Stomach (tissue), 4 donors: ENCODE results near the gene ETV6.

Experiments
- CTCF ChIP-seq, 7 experiments: fragments of 450-650 bp in 4 of 7; fragments of 200-600 bp in 3 of 7; sonication (generic) in 3 of 7; IDR thresholded peaks; one replicate each; pipeline ENCODE4 v1.5.1; 2016 to 2019; ENCODE audit warnings: antibody characterized with exemption in 7 of 7, control low read depth in 2 of 7, mild to moderate bottlenecking in 1 of 7
- EP300 ChIP-seq: sonication (generic); formaldehyde crosslinking; IDR thresholded peaks from one replicate; pipeline ENCODE4 v1.6.1; 2017; ENCODE audit warnings: antibody characterized with exemption

DNA sequence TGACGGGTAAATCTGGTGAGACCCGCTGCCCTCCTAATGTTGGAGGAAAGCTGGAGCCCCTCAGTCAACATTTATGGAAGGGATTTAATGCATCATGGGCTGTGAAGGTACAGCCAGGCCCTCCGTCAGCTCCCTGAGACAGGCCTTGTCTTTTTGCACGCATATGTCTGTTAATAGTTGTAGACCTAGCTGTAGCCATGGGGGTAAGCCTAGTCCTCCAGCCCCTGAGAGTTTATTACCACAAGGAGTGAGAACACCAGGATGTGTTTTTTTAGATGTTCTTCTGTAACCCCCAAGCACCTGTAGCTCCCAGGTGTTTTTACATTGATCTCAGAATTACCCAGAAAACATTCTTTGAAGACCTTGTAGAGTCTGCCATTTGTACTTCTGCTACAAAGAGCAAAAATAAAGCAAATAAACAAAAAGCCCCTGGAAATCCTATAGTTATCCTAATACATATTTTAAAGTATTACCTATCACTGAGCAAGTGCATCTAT, 25.5 kb downstream of the ETV6 start:
- TF ChIP-seq CTCF (IDR thresholded peaks at IDR 0.05) (no peak), EP300 (no peak)
